HG03354 (cell line): Measurements from ENCODE around the gene EFHD1.

ENCODE experiments used
- ATAC-seq: cut with Tn5 transposase; IDR thresholded peaks from one replicate; pipeline ENCODE4 v1.9.1; 2021; ENCODE audit warnings: mild to moderate bottlenecking; ENCODE audit not compliant: unreplicated experiment, poor library complexity, severe bottlenecking

Gene EFHD1

DNA sequence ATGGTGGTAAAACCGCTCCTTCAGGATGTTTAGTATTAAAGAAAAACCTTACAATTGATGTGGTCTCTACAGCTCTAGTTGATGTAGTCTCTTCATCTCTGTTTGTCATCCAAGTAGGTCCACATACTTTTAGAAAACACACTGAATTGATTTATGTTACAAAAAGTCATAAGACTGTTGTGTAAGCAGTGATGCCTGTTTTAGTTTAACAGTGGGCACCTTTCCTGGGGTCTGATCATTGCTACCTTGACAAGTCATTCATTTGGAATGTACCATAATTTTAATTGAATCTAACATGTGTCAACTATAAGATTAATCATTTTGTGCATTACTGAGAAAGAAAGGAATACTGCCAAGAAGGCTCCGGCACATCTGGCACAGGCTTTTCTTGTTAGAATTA lies 98.1 kb downstream of the EFHD1 start:
- ATAC-seq: no peak
